Smooth muscle cell (in vitro differentiated cells): Measurements from ENCODE around the gene POLD4. TPM values are rescaled to one million over a fixed set of nuclear protein-coding genes. Genes with fewer than 3 reads are reported as not detected.
A peak's percentile ranks its signal among the peaks of the same experiment; 100 is the strongest.

ENCODE experiments used
- DNase-seq: peaks from one replicate; lab custom pipeline; 2025; ENCODE audit not compliant: unreplicated experiment; lab: John Stamatoyannopoulos, UW
- H2AFZ ChIP-seq: fragments of 200-600 bp; sonication (generic); 2 replicates; pipeline ENCODE4 v1.6.0; 2016; ENCODE audit warnings: antibody characterized with exemption, low read depth, mild to moderate bottlenecking
- H3F3A ChIP-seq: fragments of 200-600 bp; sonication (generic); 2 replicates; pipeline ENCODE4 v1.6.0; 2017; ENCODE audit warnings: antibody characterized with exemption, low read depth
- H3K27ac ChIP-seq: fragments of 200-600 bp; sonication (generic); 2 replicates; pipeline ENCODE4 v1.5.1; 2016; ENCODE audit warnings: low read depth, mild to moderate bottlenecking
- H3K27me3 ChIP-seq: fragments of 200-600 bp; sonication (generic); 2 replicates; pipeline ENCODE4 v1.6.1; 2016; ENCODE audit warnings: low read depth, mild to moderate bottlenecking
- H3K36me3 ChIP-seq: fragments of 200-600 bp; sonication (generic); 2 replicates; pipeline ENCODE4 v1.5.1; 2016; ENCODE audit warnings: low read depth
- H3K4me1 ChIP-seq: fragments of 200-600 bp; sonication (generic); 2 replicates; pipeline ENCODE4 v1.5.1; 2016; ENCODE audit warnings: low read depth
- H3K4me2 ChIP-seq: fragments of 200-600 bp; sonication (generic); 2 replicates; pipeline ENCODE4 v1.6.0; 2016; ENCODE audit warnings: mild to moderate bottlenecking
- H3K4me3 ChIP-seq: fragments of 200-600 bp; sonication (generic); 2 replicates; pipeline ENCODE4 v1.5.1; 2016; ENCODE audit warnings: mild to moderate bottlenecking
- H3K79me2 ChIP-seq: fragments of 200-600 bp; sonication (generic); 2 replicates; pipeline ENCODE4 v1.6.0; 2016; ENCODE audit warnings: low read depth, mild to moderate bottlenecking
- H3K9ac ChIP-seq: fragments of 200-600 bp; sonication (generic); 2 replicates; pipeline ENCODE4 v1.6.0; 2016; ENCODE audit warnings: low read depth
- H3K9me3 ChIP-seq: fragments of 200-600 bp; sonication (generic); replicated peaks from 2 replicates; pipeline ENCODE4 v1.5.1; 2016; ENCODE audit warnings: low read depth
- H4K20me1 ChIP-seq: fragments of 200-600 bp; sonication (generic); 2 replicates; pipeline ENCODE4 v1.6.0; 2016; ENCODE audit warnings: low read depth
- WGBS: methylation state at CpG from one replicate; pipeline ENCODE4 v1.1.7; 2016; ENCODE audit warnings: low lambda C conversion rate; 5-methylcytosine and 5-hydroxymethylcytosine counted together
- polyA plus RNA-seq: library from polyadenylated mRNA; unstranded; fragments of >200 nt; fragmentation: Nextera tagmentation; extraction: Ambion mirVana; gene quantifications from 2 replicates; pipeline ENCODE4 v1.2.1, GENCODE V29; 2016
- total RNA-seq: library from RNA; depleted of rRNA; stranded (reverse); fragments of >200 nt; gene quantifications from 2 replicates; pipeline ENCODE4 v1.2.3, GENCODE V29; 2014
- TF ChIP-seq, protein P1 (sequence below): fragments of 200-600 bp; sonication (generic); IDR thresholded peaks from 2 replicates; pipeline ENCODE4 v1.5.1; 2017; ENCODE audit warnings: borderline replicate concordance, mild to moderate bottlenecking, antibody characterized with exemption; ENCODE audit not compliant: insufficient read depth, poor library complexity, severe bottlenecking

POLD4 gene
- total and polyA plus RNA-seq, 2 experiments from 2014 or later = 61.4 to 113 TPM

DNA sequence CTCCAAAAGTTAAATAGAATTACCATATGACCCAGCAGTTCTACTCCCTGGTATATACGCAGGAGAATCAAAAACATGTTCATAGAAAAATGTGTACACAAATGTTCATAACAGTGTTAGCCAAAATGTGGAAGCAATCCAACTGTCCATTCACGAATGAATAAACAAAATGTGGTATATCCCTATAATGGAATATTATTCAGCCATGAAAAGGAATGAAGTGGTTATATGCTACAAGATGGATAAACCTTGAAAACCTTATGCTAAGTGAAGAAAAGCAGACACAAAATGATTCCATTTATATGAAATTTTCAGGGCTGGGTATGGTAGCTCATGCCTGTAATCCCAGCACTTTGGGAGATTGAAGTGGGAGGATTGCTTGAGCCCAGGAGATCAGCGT is 16.1 kb downstream of the POLD4 start:
- Histone ChIP-seq H3K4me2 (no peak overlapping the region), H2AFZ (no peak overlapping the region), H3K79me2 (no peaks in the 10 kb centered on the region), H3K4me1 (no peaks in the 10 kb centered on the region), H3K9me3 (no peaks in the 10 kb centered on the region), H4K20me1 (no peaks in the 10 kb centered on the region), H3F3A (no peaks in the 10 kb centered on the region), H3K36me3 (no peaks in the 10 kb centered on the region), H3K27me3 (no peaks in the 10 kb centered on the region), H3K27ac (no peak overlapping the region), H3K9ac (no peak overlapping the region), H3K4me3 (no peak overlapping the region)
- TF ChIP-seq, protein P1, sequence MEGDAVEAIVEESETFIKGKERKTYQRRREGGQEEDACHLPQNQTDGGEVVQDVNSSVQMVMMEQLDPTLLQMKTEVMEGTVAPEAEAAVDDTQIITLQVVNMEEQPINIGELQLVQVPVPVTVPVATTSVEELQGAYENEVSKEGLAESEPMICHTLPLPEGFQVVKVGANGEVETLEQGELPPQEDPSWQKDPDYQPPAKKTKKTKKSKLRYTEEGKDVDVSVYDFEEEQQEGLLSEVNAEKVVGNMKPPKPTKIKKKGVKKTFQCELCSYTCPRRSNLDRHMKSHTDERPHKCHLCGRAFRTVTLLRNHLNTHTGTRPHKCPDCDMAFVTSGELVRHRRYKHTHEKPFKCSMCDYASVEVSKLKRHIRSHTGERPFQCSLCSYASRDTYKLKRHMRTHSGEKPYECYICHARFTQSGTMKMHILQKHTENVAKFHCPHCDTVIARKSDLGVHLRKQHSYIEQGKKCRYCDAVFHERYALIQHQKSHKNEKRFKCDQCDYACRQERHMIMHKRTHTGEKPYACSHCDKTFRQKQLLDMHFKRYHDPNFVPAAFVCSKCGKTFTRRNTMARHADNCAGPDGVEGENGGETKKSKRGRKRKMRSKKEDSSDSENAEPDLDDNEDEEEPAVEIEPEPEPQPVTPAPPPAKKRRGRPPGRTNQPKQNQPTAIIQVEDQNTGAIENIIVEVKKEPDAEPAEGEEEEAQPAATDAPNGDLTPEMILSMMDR = no peak
- WGBS = 91% methylated on average over 3 of the region's 3 CpGs
- no peak for DNase-seq

GRCh38 chr11:67332081-67332691 is 21.2 kb downstream of the POLD4 start:
- H3K9me3 ChIP-seq = no peaks in the 10 kb centered on the region
- no peaks in the 10 kb centered on the region for H4K20me1 ChIP-seq
- no peak for DNase-seq
- no peak overlapping the region for H3K9ac ChIP-seq
- no peaks in the 10 kb centered on the region for H3K4me1 ChIP-seq
- H2AFZ ChIP-seq = no peak overlapping the region
- H3F3A ChIP-seq = no peaks in the 10 kb centered on the region
- no peak overlapping the region for H3K4me2 ChIP-seq
- no peaks in the 10 kb centered on the region for H3K27me3 ChIP-seq
- H3K36me3 ChIP-seq = no peaks in the 10 kb centered on the region
- H3K79me2 ChIP-seq = no peaks in the 10 kb centered on the region
- TF ChIP-seq, protein P1 = no peak
- 78% methylated on average over 6 of the region's 6 CpGs for WGBS
- H3K4me3 ChIP-seq = no peak overlapping the region
- H3K27ac ChIP-seq = peak overlapping the region; percentile 43

DNA sequence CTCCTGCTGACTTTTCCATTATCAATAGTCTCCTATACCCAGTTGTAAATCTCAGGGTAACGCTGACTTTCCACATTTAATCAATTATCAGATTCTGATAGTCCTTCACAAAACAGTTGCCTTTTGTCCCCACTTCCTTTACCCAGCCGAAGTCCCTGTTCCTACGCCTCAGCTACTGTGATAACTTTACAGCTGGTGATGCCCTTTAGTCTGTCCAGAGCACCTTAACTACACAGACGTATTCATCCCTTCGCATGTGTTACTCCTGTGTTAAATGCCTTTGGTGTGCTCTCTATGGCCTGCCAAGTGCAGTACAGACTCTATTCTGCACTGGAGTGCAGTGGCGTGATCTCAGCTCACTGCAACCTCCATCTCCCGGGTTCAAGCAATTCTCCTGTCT is 29.8 kb downstream of the POLD4 start:
- Histone ChIP-seq H3K4me2 (no peak overlapping the region), H3K79me2 (no peaks in the 10 kb centered on the region), H3K27me3 (no peaks in the 10 kb centered on the region), H3K9ac (no peak overlapping the region), H3K36me3 (no peaks in the 10 kb centered on the region), H3K9me3 (no peaks in the 10 kb centered on the region), H3K4me1 (no peaks in the 10 kb centered on the region), H4K20me1 (no peaks in the 10 kb centered on the region), H2AFZ (no peak overlapping the region), H3F3A (no peaks in the 10 kb centered on the region), H3K27ac (no peak overlapping the region), H3K4me3 (no peak overlapping the region)
- 92% methylated on average over 7 of the region's 7 CpGs for WGBS
- TF ChIP-seq, protein P1 = no peak
- DNase-seq = no peak

- H3K4me2 ChIP-seq = no peak overlapping the region
- H3K79me2 ChIP-seq = no peaks in the 10 kb centered on the region
- no peaks in the 10 kb centered on the region for H3F3A ChIP-seq
- no peaks in the 10 kb centered on the region for H3K36me3 ChIP-seq
- no peak overlapping the region for H2AFZ ChIP-seq
- no peaks in the 10 kb centered on the region for H3K9me3 ChIP-seq
- no peaks in the 10 kb centered on the region for H4K20me1 ChIP-seq
- no peak for DNase-seq
- no peak overlapping the region for H3K4me3 ChIP-seq
- H3K27ac ChIP-seq = no peak overlapping the region
- WGBS = 94% methylated on average over 3 of the region's 3 CpGs
- H3K9ac ChIP-seq = no peak overlapping the region
- no peaks in the 10 kb centered on the region for H3K4me1 ChIP-seq
- H3K27me3 ChIP-seq = no peaks in the 10 kb centered on the region
- TF ChIP-seq, protein P1 = no peak
These were observed 31.3 kb downstream of the POLD4 start for GRCh38 chr11:67322049-67322448.
